ENCODE results near the gene ATP2C2. TPM values are rescaled to one million over a fixed set of nuclear protein-coding genes. Genes with fewer than 3 reads are reported as not detected.
A peak's percentile ranks its signal among the peaks of the same experiment; 100 is the strongest.

Gene ATP2C2
- polyA plus RNA-seq, 1 donor (not counting 4 experiments of a cell fraction or from before 2014, with no cell fraction given): 0.96 TPM

DNA sequence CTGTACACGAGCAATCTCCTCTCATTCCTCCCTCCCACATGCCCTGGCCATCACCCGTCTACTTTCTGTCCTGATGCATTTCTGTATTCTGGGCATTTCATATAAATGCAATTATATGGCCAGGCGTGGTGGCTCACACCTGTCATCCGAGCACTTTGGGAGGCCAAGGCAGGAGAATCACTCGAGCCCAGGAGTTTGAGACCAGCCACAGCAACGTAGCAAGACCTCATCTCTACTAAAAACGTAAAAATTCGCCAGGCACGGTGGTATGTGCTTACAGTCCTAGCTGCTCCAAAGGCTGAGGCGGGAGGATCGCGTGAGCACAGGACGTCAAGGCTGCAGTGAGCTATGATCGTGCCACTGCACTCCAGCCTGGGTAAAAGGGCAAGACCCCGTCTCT lies 131.3 kb downstream of the ATP2C2 start:
- Histone ChIP-seq H3K9ac (ENCODE audit: control insufficient read depth, extremely low read depth, insufficient read depth, low read length) (no peak overlapping the region), H3K36me3 (ENCODE audit: control insufficient read depth in 2 of 2, extremely low read depth in 1 of 2, insufficient read depth in 2 of 2, low read length in 2 of 2) (peaks cover 36 to 66% of the 10 kb centered on the region in 2 experiments)

DNA sequence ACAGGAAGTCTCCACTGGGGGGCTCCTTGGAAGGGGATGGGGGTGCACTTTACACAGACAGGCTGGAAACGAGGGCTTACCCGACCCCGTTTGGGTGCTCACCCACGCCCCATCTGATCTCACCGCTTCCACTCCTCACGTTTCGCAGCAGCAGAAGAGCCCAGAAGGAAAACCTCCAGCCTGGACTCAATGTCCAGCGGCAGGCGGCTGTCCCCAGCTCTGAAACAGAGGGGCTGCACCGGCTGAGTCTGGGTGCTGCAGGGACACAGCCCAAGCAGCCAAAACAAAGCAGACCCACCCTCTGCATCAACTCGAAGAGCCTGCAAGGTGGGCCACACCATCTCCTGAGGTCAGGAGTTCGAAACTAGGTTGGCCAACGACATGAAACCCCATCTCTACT lies 132.2 kb downstream of the ATP2C2 start:
- Histone ChIP-seq H3K27me3 (ENCODE audit: control insufficient read depth, extremely low read depth, insufficient read depth, low read length) (no peaks in the 10 kb centered on the region), H3K4me3 (ENCODE audit: control insufficient read depth in 2 of 3, extremely low read depth in 1 of 3, insufficient read depth in 2 of 3, low read depth in 1 of 3, low read length in 3 of 3) (no peak overlapping the region), H3K79me2 (ENCODE audit: control insufficient read depth, insufficient read depth, low read length) (peaks cover 63% of the 10 kb centered on the region), H3K27ac (ENCODE audit: control insufficient read depth, insufficient read depth, low read length) (peak overlapping the region; percentile 57), H2AFZ (ENCODE audit: control insufficient read depth, low read length) (no peak overlapping the region), H3K4me2 (ENCODE audit: control insufficient read depth, extremely low read depth, insufficient read depth, low read depth, low read length) (peak overlapping the region; percentile 66), H3K9me1 (ENCODE audit: control insufficient read depth, extremely low read depth, insufficient read depth, low read length) (peaks cover 5% of the 10 kb centered on the region), H3K9me3 (ENCODE audit: control insufficient read depth, low read depth, low read length) (no peaks in the 10 kb centered on the region), H3K36me3 (ENCODE audit: control insufficient read depth in 2 of 2, extremely low read depth in 1 of 2, insufficient read depth in 2 of 2, low read length in 2 of 2) (peaks cover 33 to 59% of the 10 kb centered on the region in 2 experiments), H4K20me1 (ENCODE audit: control insufficient read depth, extremely low read depth, insufficient read depth, low read length) (no peaks in the 10 kb centered on the region), H3K9ac (ENCODE audit: control insufficient read depth, extremely low read depth, insufficient read depth, low read length) (peak overlapping the region; percentile 65), H3K4me1 (ENCODE audit: control insufficient read depth, extremely low read depth, insufficient read depth, low read length) (peaks cover 59% of the 10 kb centered on the region)
- TF ChIP-seq, protein P1, sequence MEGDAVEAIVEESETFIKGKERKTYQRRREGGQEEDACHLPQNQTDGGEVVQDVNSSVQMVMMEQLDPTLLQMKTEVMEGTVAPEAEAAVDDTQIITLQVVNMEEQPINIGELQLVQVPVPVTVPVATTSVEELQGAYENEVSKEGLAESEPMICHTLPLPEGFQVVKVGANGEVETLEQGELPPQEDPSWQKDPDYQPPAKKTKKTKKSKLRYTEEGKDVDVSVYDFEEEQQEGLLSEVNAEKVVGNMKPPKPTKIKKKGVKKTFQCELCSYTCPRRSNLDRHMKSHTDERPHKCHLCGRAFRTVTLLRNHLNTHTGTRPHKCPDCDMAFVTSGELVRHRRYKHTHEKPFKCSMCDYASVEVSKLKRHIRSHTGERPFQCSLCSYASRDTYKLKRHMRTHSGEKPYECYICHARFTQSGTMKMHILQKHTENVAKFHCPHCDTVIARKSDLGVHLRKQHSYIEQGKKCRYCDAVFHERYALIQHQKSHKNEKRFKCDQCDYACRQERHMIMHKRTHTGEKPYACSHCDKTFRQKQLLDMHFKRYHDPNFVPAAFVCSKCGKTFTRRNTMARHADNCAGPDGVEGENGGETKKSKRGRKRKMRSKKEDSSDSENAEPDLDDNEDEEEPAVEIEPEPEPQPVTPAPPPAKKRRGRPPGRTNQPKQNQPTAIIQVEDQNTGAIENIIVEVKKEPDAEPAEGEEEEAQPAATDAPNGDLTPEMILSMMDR (optimal IDR thresholded peaks at IDR 0.05 in 1 of 3, IDR thresholded peaks at IDR 0.05 in 1 of 3, conservative IDR thresholded peaks at IDR 0.05 in 1 of 3; ENCODE audit: extremely low read depth in 1 of 3, insufficient read depth in 2 of 3, low read length in 3 of 3): no peak
- no peak for TF ChIP-seq EZH2 (IDR thresholded peaks at IDR 0.05; ENCODE audit: low read length)
- DNase-seq (ENCODE audit: low read depth, low spot score): no peak
- no peak for FAIRE-seq
- dilution Hi-C loops (cut with MboI; ENCODE audit: extremely low pct_ligation_motif_present, low sequenced_read_pairs): no loop called here

More for the DNA sequence above, 131.3 kb downstream of the ATP2C2 start:
- no peak overlapping the region for H3K4me3 ChIP-seq (ENCODE audit: control insufficient read depth in 2 of 3, extremely low read depth in 1 of 3, insufficient read depth in 2 of 3, low read depth in 1 of 3, low read length in 3 of 3)
- peaks cover 52% of the 10 kb centered on the region for H3K4me1 ChIP-seq (ENCODE audit: control insufficient read depth, extremely low read depth, insufficient read depth, low read length)
- H3K4me2 ChIP-seq (ENCODE audit: control insufficient read depth, extremely low read depth, insufficient read depth, low read depth, low read length): peak overlapping the region; percentile 69
- H4K20me1 ChIP-seq (ENCODE audit: control insufficient read depth, extremely low read depth, insufficient read depth, low read length): no peaks in the 10 kb centered on the region
- dilution Hi-C loops (cut with MboI; ENCODE audit: extremely low pct_ligation_motif_present, low sequenced_read_pairs): no loop called here
- no peak for FAIRE-seq
- peaks cover 66% of the 10 kb centered on the region for H3K79me2 ChIP-seq (ENCODE audit: control insufficient read depth, insufficient read depth, low read length)
- no peaks in the 10 kb centered on the region for H3K27me3 ChIP-seq (ENCODE audit: control insufficient read depth, extremely low read depth, insufficient read depth, low read length)
- no peak overlapping the region for H2AFZ ChIP-seq (ENCODE audit: control insufficient read depth, low read length)
- no peak for DNase-seq (ENCODE audit: low read depth, low spot score)
- peak overlapping the region; percentile 52 for H3K27ac ChIP-seq (ENCODE audit: control insufficient read depth, insufficient read depth, low read length)
- TF ChIP-seq EZH2 (IDR thresholded peaks at IDR 0.05; ENCODE audit: low read length): no peak
- TF ChIP-seq, protein P1 (optimal IDR thresholded peaks at IDR 0.05 in 1 of 3, IDR thresholded peaks at IDR 0.05 in 1 of 3, conservative IDR thresholded peaks at IDR 0.05 in 1 of 3; ENCODE audit: extremely low read depth in 1 of 3, insufficient read depth in 2 of 3, low read length in 3 of 3): no peak
- H3K9me3 ChIP-seq (ENCODE audit: control insufficient read depth, low read depth, low read length): no peaks in the 10 kb centered on the region
- peaks cover 5% of the 10 kb centered on the region for H3K9me1 ChIP-seq (ENCODE audit: control insufficient read depth, extremely low read depth, insufficient read depth, low read length)
